NB4 (cell line): ENCODE data around the gene STAT1.

ENCODE experiments used
- DNase-seq: peaks from one replicate; pipeline ENCODE4 v3.0.0; 2010; ENCODE audit warnings: low read depth
- H3K4me3 ChIP-seq: one replicate; pipeline ENCODE4 v1.5.1; 2011; ENCODE audit warnings: mild to moderate bottlenecking, low read depth, low read length, moderate library complexity
- CTCF ChIP-seq: IDR thresholded peaks from one replicate; pipeline ENCODE4 v1.5.1; 2012; ENCODE audit warnings: low read depth, low read length
- MAX ChIP-seq: IDR thresholded peaks from 2 replicates; pipeline ENCODE4 v1.6.1; 2011; ENCODE audit warnings: low read depth, low read length
- MYC ChIP-seq: IDR thresholded peaks from 2 replicates; pipeline ENCODE4 v1.6.1; 2011; ENCODE audit warnings: low read depth, low read length
- POLR2A ChIP-seq: IDR thresholded peaks from 2 replicates; pipeline ENCODE4 v1.6.1; 2011; ENCODE audit warnings: mild to moderate bottlenecking; ENCODE audit not compliant: insufficient read length; ENCODE audit errors: extremely low read depth

The STAT1 gene

GRCh38 chr2:191003405-191004309 lies 10.3 kb downstream of the STAT1 start:
- no peak for TF ChIP-seq CTCF
- no peak for TF ChIP-seq POLR2A
- no peak for TF ChIP-seq MYC
- TF ChIP-seq MAX = no peak
- no peak for DNase-seq
- no peak overlapping the region for H3K4me3 ChIP-seq

- no peak for DNase-seq
- H3K4me3 ChIP-seq = no peak overlapping the region
- TF ChIP-seq MAX (no peak), MYC (no peak), CTCF (no peak), POLR2A (no peak)
Observed at GRCh38 chr2:191001624-191002023, 12.3 kb downstream of the STAT1 start.

- TF ChIP-seq POLR2A (no peak), MYC (no peak), CTCF (no peak), MAX (no peak)
- DNase-seq = no peak
- H3K4me3 ChIP-seq = no peak overlapping the region
Observed at GRCh38 chr2:191001032-191001431, 12.9 kb downstream of the STAT1 start.

GRCh38 chr2:190999949-191000665 lies 13.9 kb downstream of the STAT1 start:
- DNase-seq = no peak
- H3K4me3 ChIP-seq = no peak overlapping the region
- TF ChIP-seq MYC (no peak), POLR2A (no peak), MAX (no peak), CTCF (no peak)

- no peak for DNase-seq
- TF ChIP-seq MAX (no peak), MYC (no peak), POLR2A (no peak), CTCF (no peak)
- no peak overlapping the region for H3K4me3 ChIP-seq
Observed at GRCh38 chr2:190999058-190999457, 14.9 kb downstream of the STAT1 start.
